Thoracic aorta (tissue), 2 donors: ENCODE results near the gene AOPEP. TPM values are rescaled to one million over a fixed set of nuclear protein-coding genes. Genes with fewer than 3 reads are reported as not detected.

Experiments
- ATAC-seq: fragments of 150-250 bp; one replicate; pipeline ENCODE4 v1.8.0; 2017; ENCODE audit warnings: low read depth; ENCODE audit not compliant: insufficient number of reproducible peaks, low FRiP score
- DNase-seq: peaks from one replicate; pipeline ENCODE4 v3.0.0-alpha.2; 2020; ENCODE audit warnings: low spot score
- H3K27ac ChIP-seq, 2 donors: fragments of 200-600 bp; sonication (generic); 1 replicate in 1 of 2; 2 replicates in 1 of 2; pipeline ENCODE4 v1.5.1; 2016; ENCODE audit warnings: mild to moderate bottlenecking in 2 of 2, moderate library complexity in 2 of 2
- H3K27me3 ChIP-seq: fragments of 200-600 bp; sonication (generic); replicated peaks from 2 replicates; pipeline ENCODE4 v1.6.0; 2016; ENCODE audit warnings: mild to moderate bottlenecking; ENCODE audit not compliant: insufficient read depth
- H3K36me3 ChIP-seq: fragments of 200-600 bp; sonication (generic); one replicate; pipeline ENCODE4 v1.5.1; 2016
- H3K4me1 ChIP-seq, 2 donors: fragments of 200-600 bp; sonication (generic); 1 replicate in 1 of 2; 2 replicates in 1 of 2; pipeline versions ENCODE4 v1.5.1 to v1.6.0; 2016; ENCODE audit warnings: low read depth in 2 of 2, mild to moderate bottlenecking in 1 of 2; ENCODE audit not compliant: control insufficient read depth in 1 of 2
- H3K4me3 ChIP-seq: fragments of 200-600 bp; sonication (generic); 2 replicates; pipeline ENCODE4 v1.5.1; 2016; ENCODE audit warnings: mild to moderate bottlenecking
- H3K9me3 ChIP-seq: fragments of 200-600 bp; sonication (generic); 2 replicates; pipeline ENCODE4 v1.5.1; 2016
- total RNA-seq, 2 donors: library from RNA; depleted of rRNA; stranded (reverse); fragments of >200 nt; gene quantifications; one replicate each; pipeline versions ENCODE4 v1.1.0 to v1.2.3, GENCODE V29; 2016
- TF ChIP-seq, protein P1 (sequence below): fragments of 200-600 bp; sonication (generic); IDR thresholded peaks from one replicate; pipeline ENCODE4 v1.5.1; 2019; ENCODE audit warnings: antibody characterized with exemption

AOPEP gene
- total RNA-seq, 2 donors from 2014 or later, result 494 to 668 TPM

DNA sequence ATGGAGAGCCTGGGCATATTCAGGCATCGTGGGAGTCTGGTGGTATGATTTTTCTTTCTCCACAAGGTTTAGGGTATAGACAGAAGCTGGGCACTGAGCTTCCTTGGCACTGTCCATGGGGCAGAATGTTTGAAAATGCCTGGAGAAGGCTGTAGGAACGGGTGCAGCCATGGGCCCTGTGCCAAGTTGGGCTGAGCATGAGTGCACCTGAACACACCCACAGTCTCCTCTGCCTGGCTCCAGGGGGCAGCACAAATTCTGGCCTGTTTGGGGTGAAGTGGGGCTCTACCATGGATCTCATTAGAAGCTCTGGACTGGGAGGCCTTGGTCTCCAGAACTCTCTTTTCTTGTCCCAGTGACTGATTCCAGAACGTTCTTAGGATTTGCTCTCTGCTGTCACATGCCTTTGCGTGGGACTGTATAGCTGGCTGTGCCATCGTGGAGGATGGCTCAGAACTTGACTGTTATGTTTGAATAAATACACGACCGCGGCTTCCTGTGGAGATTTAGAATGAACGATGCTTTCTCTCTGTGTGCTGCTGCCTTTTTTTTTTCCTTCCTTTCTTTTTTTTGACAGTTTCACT, 361.3 kb downstream of the AOPEP start:
- ATAC-seq (no peak), DNase-seq (no peak)
- no peak overlapping the region for H3K4me3 ChIP-seq
- H3K4me1 ChIP-seq, result peaks cover 62 to 100% of the 10 kb centered on the region in 2 donors
- TF ChIP-seq, protein P1, sequence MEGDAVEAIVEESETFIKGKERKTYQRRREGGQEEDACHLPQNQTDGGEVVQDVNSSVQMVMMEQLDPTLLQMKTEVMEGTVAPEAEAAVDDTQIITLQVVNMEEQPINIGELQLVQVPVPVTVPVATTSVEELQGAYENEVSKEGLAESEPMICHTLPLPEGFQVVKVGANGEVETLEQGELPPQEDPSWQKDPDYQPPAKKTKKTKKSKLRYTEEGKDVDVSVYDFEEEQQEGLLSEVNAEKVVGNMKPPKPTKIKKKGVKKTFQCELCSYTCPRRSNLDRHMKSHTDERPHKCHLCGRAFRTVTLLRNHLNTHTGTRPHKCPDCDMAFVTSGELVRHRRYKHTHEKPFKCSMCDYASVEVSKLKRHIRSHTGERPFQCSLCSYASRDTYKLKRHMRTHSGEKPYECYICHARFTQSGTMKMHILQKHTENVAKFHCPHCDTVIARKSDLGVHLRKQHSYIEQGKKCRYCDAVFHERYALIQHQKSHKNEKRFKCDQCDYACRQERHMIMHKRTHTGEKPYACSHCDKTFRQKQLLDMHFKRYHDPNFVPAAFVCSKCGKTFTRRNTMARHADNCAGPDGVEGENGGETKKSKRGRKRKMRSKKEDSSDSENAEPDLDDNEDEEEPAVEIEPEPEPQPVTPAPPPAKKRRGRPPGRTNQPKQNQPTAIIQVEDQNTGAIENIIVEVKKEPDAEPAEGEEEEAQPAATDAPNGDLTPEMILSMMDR, result no peak
- H3K9me3 ChIP-seq, result no peaks in the 10 kb centered on the region
- peak overlapping the region; percentile 87 to 89 for H3K27ac ChIP-seq
- H3K36me3 ChIP-seq, result peaks cover 24% of the 10 kb centered on the region
- H3K27me3 ChIP-seq, result no peaks in the 10 kb centered on the region

DNA sequence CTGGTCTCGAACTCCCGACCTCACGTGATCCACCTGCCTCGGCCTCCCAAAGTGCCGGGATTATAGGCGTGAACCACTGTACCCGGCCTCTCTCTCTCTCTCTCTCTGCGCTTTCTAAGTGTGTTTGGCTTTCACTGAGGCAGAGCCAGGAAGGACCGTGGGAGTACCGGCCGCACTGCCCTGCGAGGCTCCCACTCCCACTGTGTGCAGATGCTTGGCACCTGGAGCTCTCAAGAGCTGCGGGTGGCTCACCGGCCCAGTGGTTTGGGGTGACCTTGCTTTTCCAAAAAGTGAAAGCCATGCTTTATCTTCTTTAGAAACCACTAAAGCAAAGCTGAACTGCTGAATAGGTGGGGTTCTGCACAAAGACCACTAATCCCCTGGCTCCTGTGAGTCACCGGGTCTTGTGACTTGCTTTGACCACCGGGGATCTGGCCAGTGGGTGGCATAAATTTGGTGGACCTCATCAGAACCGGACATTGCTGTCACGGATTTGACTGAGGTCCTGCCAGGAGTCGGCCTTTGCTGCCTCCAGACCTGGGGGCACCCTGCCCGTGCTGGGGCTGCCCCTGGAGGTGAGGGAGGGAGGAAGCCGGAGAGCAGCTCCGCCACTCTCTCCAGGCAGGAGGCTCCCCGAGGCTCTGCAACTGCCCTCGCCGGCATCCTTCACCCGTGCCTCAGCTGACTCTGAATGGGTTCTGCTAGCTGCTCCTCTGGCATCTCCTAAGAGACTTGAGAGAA, 362.1 kb downstream of the AOPEP start:
- Histone ChIP-seq H3K36me3 (peaks cover 19% of the 10 kb centered on the region), H3K4me1 (peaks cover 62 to 100% of the 10 kb centered on the region in 2 donors), H3K9me3 (no peaks in the 10 kb centered on the region), H3K27ac (peak overlapping the region; percentile 87 to 89), H3K27me3 (no peaks in the 10 kb centered on the region), H3K4me3 (no peak overlapping the region)
- ATAC-seq (no peak), DNase-seq (no peak)
- TF ChIP-seq, protein P1, result no peak

DNA sequence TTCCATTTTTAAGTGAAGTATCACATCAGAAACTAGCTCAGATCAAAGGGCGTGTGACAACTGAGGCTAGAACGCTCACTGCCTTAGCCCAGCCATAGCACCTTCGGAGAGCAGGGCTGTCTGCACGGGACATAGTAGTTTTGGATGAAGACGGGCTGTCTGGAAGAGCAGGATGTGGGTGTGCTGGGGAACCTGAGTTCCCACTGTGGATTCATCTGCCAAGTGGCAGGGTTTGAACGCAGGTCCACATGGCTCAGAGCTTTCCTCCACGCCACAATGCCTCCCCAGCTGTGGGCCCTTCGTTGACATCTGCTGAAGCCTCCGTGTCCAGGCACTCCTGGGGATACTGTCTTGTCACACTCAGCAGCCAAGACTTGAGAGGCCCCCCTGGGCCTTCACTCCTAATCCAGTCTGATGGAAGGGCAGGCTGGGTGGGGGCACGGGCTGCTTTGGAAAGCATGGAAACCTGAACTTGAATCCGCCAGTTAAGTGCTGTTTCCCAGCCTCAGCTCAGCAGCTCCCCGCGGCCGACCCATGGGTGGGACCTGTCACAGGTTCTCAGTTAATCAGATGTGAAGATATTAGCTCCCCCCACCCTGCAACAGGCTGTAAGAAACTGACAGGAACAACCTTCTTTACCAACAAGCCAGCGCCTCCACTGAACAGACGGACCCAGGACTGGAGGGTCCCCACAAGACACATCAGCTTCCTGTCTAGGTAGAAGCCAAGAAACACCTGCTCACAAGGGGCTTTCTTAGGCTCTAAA, 362.9 kb downstream of the AOPEP start:
- TF ChIP-seq, protein P1, result no peak
- Histone ChIP-seq H3K4me1 (peaks cover 68 to 100% of the 10 kb centered on the region in 2 donors), H3K9me3 (no peaks in the 10 kb centered on the region), H3K36me3 (peaks cover 19% of the 10 kb centered on the region), H3K4me3 (no peak overlapping the region), H3K27me3 (no peaks in the 10 kb centered on the region), H3K27ac (peak overlapping the region; percentile 87 to 89)
- ATAC-seq, result no peak
- DNase-seq, result no peak

DNA sequence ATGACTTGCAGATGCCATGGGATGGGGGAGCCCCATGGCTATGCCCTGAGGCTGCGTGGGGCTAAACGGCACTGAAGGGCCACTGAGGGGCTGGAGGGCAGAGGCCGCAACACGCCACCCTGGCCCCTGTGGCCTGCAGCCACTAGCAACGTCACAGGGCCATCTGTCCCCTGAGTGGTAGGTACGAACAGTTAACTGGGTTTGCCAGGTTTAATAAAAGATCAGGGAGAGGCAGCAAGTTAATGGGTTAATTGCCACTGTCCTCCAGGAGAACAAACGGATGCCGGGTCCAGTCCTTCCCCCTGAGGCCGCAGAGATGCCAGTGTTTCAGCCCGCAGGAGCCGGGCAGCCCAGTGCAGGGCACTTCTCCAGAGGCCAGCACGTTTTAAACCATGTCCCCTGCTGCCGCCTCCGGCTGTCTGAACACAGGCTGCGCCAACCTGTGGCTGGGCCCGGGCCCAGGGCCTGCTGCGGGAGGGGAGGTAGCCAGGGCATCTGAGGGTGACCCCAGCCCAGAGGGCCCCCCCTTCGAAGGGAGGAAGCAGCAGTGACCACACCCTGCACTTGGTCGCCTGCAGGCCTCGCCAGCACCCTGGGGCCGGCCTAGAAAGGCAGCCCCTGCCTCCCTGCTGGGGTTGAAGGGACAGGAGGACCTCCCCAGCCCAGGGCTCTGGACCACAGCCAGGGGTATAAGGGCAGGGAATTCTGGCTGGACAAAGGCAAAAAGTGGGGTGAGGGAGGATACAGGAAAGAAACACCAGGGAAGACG, 363.7 kb downstream of the AOPEP start:
- no peak overlapping the region for H3K4me3 ChIP-seq
- H3K27me3 ChIP-seq, result no peaks in the 10 kb centered on the region
- TF ChIP-seq, protein P1, result no peak
- no peaks in the 10 kb centered on the region for H3K9me3 ChIP-seq
- ATAC-seq (no peak), DNase-seq (no peak)
- peak overlapping the region; percentile 87 to 89 for H3K27ac ChIP-seq
- peaks cover 69 to 100% of the 10 kb centered on the region in 2 donors for H3K4me1 ChIP-seq
- H3K36me3 ChIP-seq, result peaks cover 19% of the 10 kb centered on the region
